Measurements from ENCODE around the gene EIF5B. TPM values are rescaled to one million over a fixed set of nuclear protein-coding genes. Genes with fewer than 3 reads are reported as not detected.

Gene EIF5B
- total RNA-seq, 1 donor from 2014 or later: 31.0 TPM

Other genes starting within 250 kb of the EIF5B start
- gene C2orf15, start 195.7 kb upstream of the EIF5B start, total RNA-seq: 1.5 TPM
- 9.9 TPM for gene TSGA10, start 182.4 kb upstream of the EIF5B start, total RNA-seq
- gene LIPT1, start 182.4 kb upstream of the EIF5B start, total RNA-seq: 6.2 TPM
- gene MITD1, start 156.3 kb upstream of the EIF5B start, total RNA-seq: 28.1 TPM
- 19.4 TPM for gene MRPL30, start 156.2 kb upstream of the EIF5B start, total RNA-seq
- not detected for gene LYG2, start 81.7 kb upstream of the EIF5B start, total RNA-seq
- 1.0 TPM for gene LYG1, start 36.2 kb upstream of the EIF5B start, total RNA-seq
- gene TXNDC9, start 1.1 kb upstream of the EIF5B start, total RNA-seq: 23.4 TPM
- 50.7 TPM for gene REV1, start 152.6 kb downstream of the EIF5B start, total RNA-seq

All from lower lobe of right lung (tissue), 1 donor.